OCI-LY7 (cell line): ENCODE measurements around the gene IFNA2.

Source experiments
- EZH2phosphoT487 ChIP-seq: fragments of 200-600 bp; sonication (generic); IDR thresholded peaks from 2 replicates; pipeline ENCODE4 v1.6.1; 2018; ENCODE audit warnings: low read depth, borderline replicate concordance, mild to moderate bottlenecking, mixed run types, antibody characterized with exemption, low read length, moderate library complexity, mixed read lengths
- TF ChIP-seq, protein P1 (sequence below): fragments of 200-600 bp; sonication (generic); conservative IDR thresholded peaks from 2 replicates; pipeline ENCODE4 v1.5.1; 2014; ENCODE audit warnings: mild to moderate bottlenecking, antibody characterized with exemption, low read length, moderate library complexity, mixed read lengths

GRCh38 chr9:21336457-21336856 is 48.7 kb downstream of the IFNA2 start:
- TF ChIP-seq, protein P1, sequence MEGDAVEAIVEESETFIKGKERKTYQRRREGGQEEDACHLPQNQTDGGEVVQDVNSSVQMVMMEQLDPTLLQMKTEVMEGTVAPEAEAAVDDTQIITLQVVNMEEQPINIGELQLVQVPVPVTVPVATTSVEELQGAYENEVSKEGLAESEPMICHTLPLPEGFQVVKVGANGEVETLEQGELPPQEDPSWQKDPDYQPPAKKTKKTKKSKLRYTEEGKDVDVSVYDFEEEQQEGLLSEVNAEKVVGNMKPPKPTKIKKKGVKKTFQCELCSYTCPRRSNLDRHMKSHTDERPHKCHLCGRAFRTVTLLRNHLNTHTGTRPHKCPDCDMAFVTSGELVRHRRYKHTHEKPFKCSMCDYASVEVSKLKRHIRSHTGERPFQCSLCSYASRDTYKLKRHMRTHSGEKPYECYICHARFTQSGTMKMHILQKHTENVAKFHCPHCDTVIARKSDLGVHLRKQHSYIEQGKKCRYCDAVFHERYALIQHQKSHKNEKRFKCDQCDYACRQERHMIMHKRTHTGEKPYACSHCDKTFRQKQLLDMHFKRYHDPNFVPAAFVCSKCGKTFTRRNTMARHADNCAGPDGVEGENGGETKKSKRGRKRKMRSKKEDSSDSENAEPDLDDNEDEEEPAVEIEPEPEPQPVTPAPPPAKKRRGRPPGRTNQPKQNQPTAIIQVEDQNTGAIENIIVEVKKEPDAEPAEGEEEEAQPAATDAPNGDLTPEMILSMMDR = peak; percentile 32; the same call in 1 of the 2 replicates
- TF ChIP-seq EZH2phosphoT487 = no peak
